Liver (tissue), 9 donors: ENCODE results near the gene SNX20. TPM values are rescaled to one million over a fixed set of nuclear protein-coding genes. Genes with fewer than 3 reads are reported as not detected.

Experiments used
- DNase-seq: peaks from one replicate; pipeline ENCODE4 v3.0.0-alpha.2; 2017; ENCODE audit warnings: low spot score
- H3K27ac ChIP-seq, 2 donors: one replicate each; pipeline ENCODE4 v1.7.0; 2013; ENCODE audit warnings: inconsistent platforms in 2 of 2, low read length in 2 of 2, control low read depth in 1 of 2, low read depth in 1 of 2, mild to moderate bottlenecking in 1 of 2
- H3K27me3 ChIP-seq, 4 donors: one replicate each; pipeline versions ENCODE4 v1.6.1 to v1.7.0; 2013; ENCODE audit warnings: low read length in 3 of 4, inconsistent platforms in 1 of 4, mild to moderate bottlenecking in 1 of 4, moderate library complexity in 1 of 4; ENCODE audit not compliant: control insufficient read depth in 4 of 4, insufficient read depth in 4 of 4
- H3K36me3 ChIP-seq, 4 donors: one replicate each; pipeline versions ENCODE4 v1.6.1 to v1.7.0; 2013; ENCODE audit warnings: low read length in 3 of 4, mild to moderate bottlenecking in 3 of 4, low read depth in 1 of 4, moderate library complexity in 1 of 4; ENCODE audit not compliant: control insufficient read depth in 4 of 4, insufficient read depth in 3 of 4
- H3K4me1 ChIP-seq, 4 donors: one replicate each; pipeline versions ENCODE4 v1.6.1 to v1.7.0; 2013; ENCODE audit warnings: low read length in 3 of 4, mild to moderate bottlenecking in 3 of 4, moderate library complexity in 1 of 4; ENCODE audit not compliant: control insufficient read depth in 4 of 4, insufficient read depth in 4 of 4
- H3K4me3 ChIP-seq, 3 donors: one replicate each; pipeline versions ENCODE4 v1.6.1 to v1.7.0; 2013; ENCODE audit warnings: low read length in 3 of 3, control low read depth in 1 of 3, low read depth in 1 of 3, mild to moderate bottlenecking in 1 of 3
- H3K9ac ChIP-seq, 2 donors: one replicate each; pipeline ENCODE4 v1.7.0; 2013; ENCODE audit warnings: low read length in 2 of 2, mild to moderate bottlenecking in 2 of 2, moderate library complexity in 2 of 2, control low read depth in 1 of 2, low read depth in 1 of 2
- H3K9me3 ChIP-seq, 4 donors: one replicate each; pipeline versions ENCODE4 v1.6.1 to v1.7.0; 2013; ENCODE audit warnings: low read length in 3 of 4; ENCODE audit not compliant: control insufficient read depth in 4 of 4
- ATF3 ChIP-seq: IDR thresholded peaks from 2 replicates; pipeline ENCODE4 v1.6.1; 2016; ENCODE audit warnings: antibody characterized with exemption
- EGR1 ChIP-seq, 2 donors: IDR thresholded peaks; 2 replicates each; pipeline ENCODE4 v1.6.1; 2016 to 2018; ENCODE audit warnings: antibody characterized with exemption in 2 of 2, low read depth in 2 of 2
- FOXA1 ChIP-seq: IDR thresholded peaks from 2 replicates; pipeline ENCODE4 v1.6.1; 2016; ENCODE audit warnings: antibody characterized with exemption
- FOXA2 ChIP-seq: IDR thresholded peaks from 2 replicates; pipeline ENCODE4 v1.6.1; 2016; ENCODE audit warnings: antibody characterized with exemption
- GABPA ChIP-seq, 2 donors: IDR thresholded peaks in 1 of 2; conservative IDR thresholded peaks in 1 of 2; 2 replicates each; pipeline ENCODE4 v1.6.1; 2016; ENCODE audit warnings: antibody characterized with exemption in 2 of 2, mild to moderate bottlenecking in 1 of 2, moderate library complexity in 1 of 2
- HNF4A ChIP-seq, 2 donors: conservative IDR thresholded peaks; 2 replicates each; pipeline ENCODE4 v1.6.1; 2016; ENCODE audit warnings: antibody characterized with exemption in 2 of 2, mild to moderate bottlenecking in 2 of 2
- HNF4G ChIP-seq: IDR thresholded peaks from 2 replicates; pipeline ENCODE4 v1.6.1; 2016; ENCODE audit warnings: antibody characterized with exemption
- JUND ChIP-seq, 2 donors: IDR thresholded peaks; 2 replicates each; pipeline ENCODE4 v1.6.1; 2016; ENCODE audit warnings: antibody characterized with exemption in 2 of 2
- MAX ChIP-seq: IDR thresholded peaks from 2 replicates; pipeline ENCODE4 v1.6.1; 2016; ENCODE audit warnings: antibody characterized with exemption
- NR2F2 ChIP-seq: IDR thresholded peaks from 2 replicates; pipeline ENCODE4 v1.6.1; 2016; ENCODE audit warnings: antibody characterized with exemption
- RAD21 ChIP-seq, 2 donors: IDR thresholded peaks; 2 replicates each; pipeline ENCODE4 v1.6.1; 2016; ENCODE audit warnings: antibody characterized with exemption in 2 of 2, mild to moderate bottlenecking in 2 of 2
- REST ChIP-seq: IDR thresholded peaks from 2 replicates; pipeline ENCODE4 v1.6.1; 2016; ENCODE audit warnings: antibody characterized with exemption, mild to moderate bottlenecking
- RXRA ChIP-seq, 2 donors: IDR thresholded peaks; 2 replicates each; pipeline ENCODE4 v1.6.1; 2017 to 2018; ENCODE audit warnings: antibody characterized with exemption in 2 of 2, mild to moderate bottlenecking in 1 of 2
- SP1 ChIP-seq: IDR thresholded peaks from 2 replicates; pipeline ENCODE4 v1.6.1; 2018; ENCODE audit warnings: antibody characterized with exemption, mild to moderate bottlenecking
- TAF1 ChIP-seq: conservative IDR thresholded peaks from 2 replicates; pipeline ENCODE4 v1.6.1; 2016; ENCODE audit warnings: antibody characterized with exemption, mild to moderate bottlenecking
- YY1 ChIP-seq: IDR thresholded peaks from 2 replicates; pipeline ENCODE4 v1.6.1; 2016; ENCODE audit warnings: antibody characterized with exemption, mild to moderate bottlenecking
- ZBTB33 ChIP-seq: IDR thresholded peaks from 2 replicates; pipeline ENCODE4 v1.6.1; 2016; ENCODE audit warnings: antibody characterized with exemption
- WGBS: extraction: QIAGEN DNeasy Blood & Tissue Kit; methylation state at CpG from one replicate; pipeline ENCODE4 v1.1.7; 2013; 5-methylcytosine and 5-hydroxymethylcytosine counted together
- polyA plus RNA-seq, 2 donors: library from polyadenylated mRNA; stranded (reverse) in 1 of 2; unstranded in 1 of 2; fragments of 200-250 nt in 1 of 2; fragments of >200 nt in 1 of 2; fragmentation: Nextera tagmentation in 1 of 2; extraction: Ambion mirVana in 1 of 2; gene quantifications; one replicate each; pipeline versions ENCODE4 v1.2.1 to v1.2.3, GENCODE V29; 2013 to 2015
- total RNA-seq, 2 donors: library from RNA; depleted of rRNA; stranded (reverse); fragments of >200 nt; gene quantifications; one replicate each; pipeline ENCODE4 v1.2.3, GENCODE V29; 2014
- donor health status: healthy.
- donor health status: healthy.
- donor health status: healthy.
- donor health status: healthy.
- donor health status: healthy.

Gene SNX20
- total and polyA plus RNA-seq, 4 donors = 0.40 to 3.5 (median 0.98) TPM

- 97% methylated on average over 5 of the region's 5 CpGs for WGBS
Observed at GRCh38 chr16:50642349-50642748, 38.8 kb downstream of the SNX20 start.

DNA sequence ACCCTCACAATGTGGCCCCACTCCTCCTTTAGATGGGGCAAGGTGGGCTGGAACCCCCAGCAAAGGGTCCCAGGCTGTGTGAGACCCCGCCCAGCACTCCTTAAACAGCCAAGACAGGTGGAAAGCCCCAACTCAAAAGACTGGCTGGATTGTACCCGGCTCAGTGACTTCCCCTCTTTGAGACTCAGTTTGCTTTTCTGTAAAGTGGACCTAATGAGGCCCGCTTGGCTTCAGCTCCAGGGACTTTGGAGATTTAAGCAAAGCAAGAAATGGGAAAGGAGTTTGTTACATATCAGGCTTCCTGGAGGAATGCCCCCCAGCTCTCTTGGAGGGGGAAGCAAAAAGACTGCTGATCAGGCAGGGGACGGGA is 39.3 kb downstream of the SNX20 start:
- Histone ChIP-seq H3K4me3 (no peak overlapping the region), H3K36me3 (no peaks in the 10 kb centered on the region), H3K27ac (no peak overlapping the region), H3K9ac (no peak overlapping the region), H3K27me3 (no peaks in the 10 kb centered on the region), H3K4me1 (no peaks in the 10 kb centered on the region), H3K9me3 (no peaks in the 10 kb centered on the region)
- WGBS = 92% methylated on average over 4 of the region's 4 CpGs
- DNase-seq = no peak
- TF ChIP-seq FOXA2 (no peak), ATF3 (no peak), REST (no peak), NR2F2 (no peak), HNF4G (no peak), YY1 (no peak), EGR1 (IDR thresholded peaks at IDR 0.05; ENCODE audit: low read depth in 2 of 2) (no peak), RAD21 (IDR thresholded peaks at IDR 0.05) (no peak), RXRA (IDR thresholded peaks at IDR 0.05) (no peak), GABPA (IDR thresholded peaks at IDR 0.05 in 1 of 2, conservative IDR thresholded peaks at IDR 0.05 in 1 of 2) (no peak), ZBTB33 (no peak), TAF1 (no peak), HNF4A (conservative IDR thresholded peaks at IDR 0.05) (no peak), FOXA1 (no peak), SP1 (no peak), MAX (no peak), JUND (IDR thresholded peaks at IDR 0.05) (no peak)

More at GRCh38 chr16:50642349-50642748, 38.8 kb downstream of the SNX20 start:
- no peaks in the 10 kb centered on the region for H3K36me3 ChIP-seq
- no peak overlapping the region for H3K27ac ChIP-seq
- H3K4me3 ChIP-seq = no peak overlapping the region
- H3K9ac ChIP-seq = no peak overlapping the region
- DNase-seq = no peak
- TF ChIP-seq MAX = no peak
- no peak for TF ChIP-seq GABPA (IDR thresholded peaks at IDR 0.05 in 1 of 2, conservative IDR thresholded peaks at IDR 0.05 in 1 of 2)
- no peaks in the 10 kb centered on the region for H3K4me1 ChIP-seq
- H3K9me3 ChIP-seq = no peaks in the 10 kb centered on the region
- no peaks in the 10 kb centered on the region for H3K27me3 ChIP-seq
